GM10847 (cell line): ENCODE measurements around the gene KLK7.

Experiments
- POLR2A ChIP-seq: IDR thresholded peaks from 2 replicates; pipeline ENCODE4 v1.6.1; 2011; ENCODE audit not compliant: insufficient read length; ENCODE audit errors: extremely low read depth

KLK7 gene

GRCh38 chr19:50968716-50969412, 14.9 kb downstream of the KLK7 start:
- TF ChIP-seq POLR2A, result no peak

DNA sequence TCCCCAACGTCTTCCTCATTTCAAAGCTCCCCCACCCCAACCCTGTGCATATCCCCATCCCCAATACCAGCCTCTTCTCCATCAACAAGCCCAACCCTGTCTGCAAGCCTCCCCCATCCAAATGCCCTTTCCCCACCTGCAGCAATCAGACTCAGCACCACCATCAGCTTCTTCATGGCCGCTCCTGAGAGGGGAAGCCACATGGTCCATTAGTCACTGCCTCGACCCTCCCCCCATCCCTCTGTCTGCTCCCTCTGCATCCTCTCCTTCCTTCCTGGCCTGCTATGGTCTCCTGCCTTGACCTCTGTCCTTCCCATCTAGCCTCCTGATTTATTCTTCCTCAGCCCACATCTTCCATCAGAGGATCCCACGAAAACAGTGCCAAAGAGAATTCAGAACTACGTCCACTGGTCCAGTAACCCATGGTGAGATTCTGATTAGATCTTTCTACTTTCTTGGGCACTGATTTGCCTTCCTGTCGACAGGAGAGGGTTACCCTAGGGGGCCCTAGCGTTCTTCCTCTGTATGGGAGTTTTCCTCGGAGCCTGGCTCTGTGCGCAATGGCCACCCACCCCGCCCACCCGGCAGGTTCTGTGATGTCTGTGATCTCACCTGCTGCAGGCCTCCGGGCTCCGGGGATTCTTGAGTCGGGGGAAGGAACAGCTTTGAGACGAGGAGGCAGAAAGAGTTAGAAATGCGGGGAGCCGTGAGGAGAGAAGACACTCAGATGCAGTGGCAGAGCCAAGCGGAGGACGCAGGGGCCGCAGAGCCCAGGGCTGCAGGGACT, 15.6 kb downstream of the KLK7 start:
- TF ChIP-seq POLR2A, result no peak

GRCh38 chr19:50964266-50964665, 19.5 kb downstream of the KLK7 start:
- no peak for TF ChIP-seq POLR2A

- no peak for TF ChIP-seq POLR2A
These were observed 20.3 kb downstream of the KLK7 start for GRCh38 chr19:50963381-50963780.

GRCh38 chr19:50962245-50962644, 21.5 kb downstream of the KLK7 start:
- no peak for TF ChIP-seq POLR2A

DNA sequence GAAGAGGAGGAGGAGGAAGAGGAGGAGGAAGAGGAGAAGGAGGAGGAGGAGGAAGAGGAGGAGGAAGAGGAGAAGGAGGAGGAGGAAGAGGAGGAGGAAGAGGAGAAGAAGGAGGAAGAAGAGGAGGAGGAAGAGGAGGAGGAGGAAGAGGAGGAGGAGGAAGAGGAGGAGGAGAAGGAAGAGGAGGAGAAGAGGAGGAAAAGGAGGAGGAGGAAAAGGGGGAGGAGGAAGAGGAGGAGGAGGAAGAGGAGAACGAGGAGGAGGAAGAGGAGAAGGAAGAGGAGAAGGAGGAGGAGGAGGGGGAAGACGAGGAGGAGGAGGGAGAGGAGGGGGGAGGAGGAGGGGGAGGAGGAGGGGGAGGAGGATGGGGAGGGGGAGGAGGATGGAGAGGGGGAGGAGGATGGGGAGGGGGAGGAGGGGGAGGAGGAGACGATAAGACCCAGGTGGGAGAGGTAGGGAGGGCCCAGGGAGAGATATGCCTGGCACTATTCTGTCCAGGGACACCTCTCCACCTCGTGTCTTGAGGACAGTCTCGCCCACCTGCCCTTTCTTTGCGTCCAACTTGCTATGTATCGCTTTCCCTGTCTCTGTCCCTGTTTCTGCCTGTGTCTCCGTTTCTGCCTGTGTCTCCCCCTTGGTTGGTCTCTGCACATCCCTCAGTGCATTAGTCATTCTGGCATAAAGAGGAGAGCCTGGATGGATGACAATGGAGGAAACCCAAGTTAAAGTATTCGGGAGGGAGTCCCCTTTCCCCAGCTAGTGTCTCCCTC, 23.8 kb downstream of the KLK7 start:
- no peak for TF ChIP-seq POLR2A

DNA sequence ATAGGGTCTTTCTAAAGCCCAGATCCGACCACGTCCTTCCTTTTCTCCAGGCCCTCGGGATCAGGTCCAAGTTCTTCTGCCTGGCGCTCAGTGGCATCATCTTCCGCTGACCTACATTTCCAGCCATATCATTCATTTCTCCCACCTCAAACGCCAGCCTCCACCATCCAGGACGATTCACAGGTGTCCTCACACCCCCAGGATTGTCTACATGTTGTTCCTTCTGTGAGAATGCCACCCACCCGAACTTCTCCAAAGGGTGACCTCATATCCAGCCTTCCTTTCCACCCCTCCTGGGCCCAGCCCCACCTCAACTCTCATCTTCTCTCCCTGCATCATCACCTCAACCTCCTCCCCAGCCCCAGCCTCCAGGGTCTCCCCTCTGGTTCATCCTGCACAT, 26.1 kb downstream of the KLK7 start:
- no peak for TF ChIP-seq POLR2A

- TF ChIP-seq POLR2A, result no peak
These were observed 30.8 kb downstream of the KLK7 start, which contains the start of gene KLK5 for GRCh38 chr19:50952910-50953309. KLK5 (minus strand) TSS chr19:50953038; CDS start chr19:50952657, 381 bp downstream.

DNA sequence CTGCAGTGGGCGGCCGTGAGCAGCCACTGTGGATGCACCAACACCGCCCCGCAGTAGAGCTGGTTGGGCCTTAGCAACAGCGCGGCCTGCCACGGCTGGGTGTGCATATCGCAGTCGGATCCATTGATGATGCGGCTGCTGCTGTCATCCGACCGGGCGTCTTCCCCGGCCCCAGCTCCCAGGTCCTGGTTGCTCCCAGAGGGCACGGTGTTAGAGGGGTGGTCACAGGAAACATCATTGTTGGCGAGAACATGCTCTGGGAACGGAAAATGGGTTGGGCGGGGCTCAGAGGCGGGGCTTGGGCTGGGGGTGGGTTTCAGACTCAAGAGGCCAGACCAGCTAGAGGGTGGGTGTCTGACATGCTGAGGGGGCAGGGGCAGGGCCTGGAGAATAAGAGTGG, 33.9 kb downstream of the KLK7 start:
- TF ChIP-seq POLR2A, result no peak

DNA sequence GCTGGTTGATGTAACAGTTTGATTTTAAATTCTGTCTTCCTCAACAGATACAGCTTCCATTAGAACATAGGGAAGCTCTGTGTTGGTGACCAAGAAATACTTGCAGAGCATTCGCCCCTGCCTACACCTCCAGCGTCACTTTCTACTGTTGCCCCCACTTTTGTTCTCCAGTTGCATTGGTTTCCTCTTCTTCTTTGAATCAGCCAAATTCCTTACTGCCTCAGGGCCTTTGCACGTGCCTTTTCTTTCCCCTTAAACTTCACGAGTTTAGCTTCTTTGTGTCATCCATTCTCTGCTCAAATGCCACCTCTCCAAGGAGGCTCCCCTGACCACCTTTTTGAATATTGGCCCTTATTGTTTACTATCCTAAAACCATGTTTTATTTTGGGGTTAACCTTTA, 36.6 kb downstream of the KLK7 start:
- no peak for TF ChIP-seq POLR2A

DNA sequence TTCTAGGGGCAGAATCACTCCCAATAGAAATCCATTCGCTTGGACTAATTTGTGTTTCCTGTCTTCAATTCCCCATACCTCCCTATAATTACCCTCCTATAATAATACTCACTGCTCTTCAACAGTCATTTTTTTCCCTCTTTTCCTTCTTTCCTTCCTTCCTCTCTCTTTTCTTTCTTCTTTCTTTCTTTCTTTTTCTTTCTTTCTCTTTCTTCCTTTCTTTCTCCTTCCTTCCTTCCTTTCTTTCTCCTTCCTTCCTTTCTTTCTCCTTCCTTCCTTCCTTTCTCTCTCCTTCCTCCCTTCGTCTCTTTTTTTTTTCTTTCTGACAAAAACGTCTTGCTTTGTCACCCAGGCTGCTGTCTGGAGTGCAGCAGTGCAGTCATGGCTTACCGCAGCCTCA, 38.9 kb downstream of the KLK7 start:
- TF ChIP-seq POLR2A, result no peak

DNA sequence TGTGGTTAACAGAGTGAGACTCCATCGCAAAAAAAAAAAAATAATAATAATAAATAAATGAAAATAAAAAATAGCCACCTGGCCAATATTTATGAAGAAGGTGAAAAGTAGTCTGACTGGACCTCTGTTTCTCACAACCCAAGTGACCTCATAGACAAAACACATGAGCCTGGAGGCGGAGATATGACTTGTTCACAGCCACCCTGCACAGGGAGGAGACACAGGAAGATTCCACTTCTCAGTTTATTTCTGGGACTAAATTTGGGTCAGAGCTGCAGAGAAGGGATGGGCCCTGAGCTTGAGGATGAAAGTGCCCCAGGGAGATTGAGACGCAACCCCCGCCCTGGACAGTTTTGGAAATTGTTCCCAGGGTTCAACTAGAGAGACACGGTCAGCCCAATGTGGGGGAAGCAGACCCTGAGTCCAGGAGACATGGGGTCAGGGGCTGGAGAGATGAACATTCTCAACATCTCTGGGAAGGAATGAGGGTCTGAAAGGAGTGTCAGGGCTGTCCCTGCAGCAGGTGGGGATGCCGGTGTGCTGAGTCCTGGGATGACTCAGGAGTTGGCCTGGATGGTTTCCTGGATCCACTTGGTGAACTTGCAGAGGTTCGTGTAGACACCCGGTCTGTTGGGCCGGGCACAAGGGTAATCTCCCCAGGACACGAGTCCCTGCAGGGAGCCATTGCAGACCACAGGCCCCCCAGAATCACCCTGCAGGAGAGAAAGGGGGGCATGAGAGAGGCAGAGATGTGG, 40.5 kb downstream of the KLK7 start:
- no peak for TF ChIP-seq POLR2A

- no peak for TF ChIP-seq POLR2A
These were observed 44.1 kb downstream of the KLK7 start for GRCh38 chr19:50939596-50939995.

DNA sequence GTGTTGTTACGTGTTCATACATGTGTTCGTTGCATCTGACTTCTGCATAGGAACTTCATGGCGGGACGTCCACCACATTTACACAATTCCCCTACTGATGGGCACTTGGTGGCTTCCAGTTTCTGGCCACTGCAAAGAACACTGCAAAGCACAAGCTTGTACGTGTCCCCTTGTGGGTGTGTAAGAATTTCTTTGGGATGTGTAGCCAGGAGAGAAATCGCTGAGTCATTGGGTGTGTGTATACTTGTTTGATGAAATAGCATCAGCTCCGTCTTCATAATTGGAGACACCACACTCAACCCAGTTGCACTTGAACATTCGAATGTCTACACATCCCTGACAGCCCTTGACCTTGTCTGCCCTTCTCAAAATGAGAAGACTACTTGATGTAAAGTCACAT, 50.1 kb downstream of the KLK7 start:
- no peak for TF ChIP-seq POLR2A

GRCh38 chr19:50932690-50933083, 51.0 kb downstream of the KLK7 start:
- no peak for TF ChIP-seq POLR2A
